ENCODE results near the gene TTC22.

The TTC22 gene

GRCh38 chr1:54819733-54820132 lies 18.6 kb upstream of the TTC22 start:
- H3K4me3 ChIP-seq (IDR thresholded peaks at IDR 0.05; ENCODE audit: insufficient read depth, low read depth, low read length), result no peak overlapping the region
- H3K36me3 ChIP-seq (ENCODE audit: insufficient read depth), result no peaks in the 10 kb centered on the region
- TF ChIP-seq, protein P1, sequence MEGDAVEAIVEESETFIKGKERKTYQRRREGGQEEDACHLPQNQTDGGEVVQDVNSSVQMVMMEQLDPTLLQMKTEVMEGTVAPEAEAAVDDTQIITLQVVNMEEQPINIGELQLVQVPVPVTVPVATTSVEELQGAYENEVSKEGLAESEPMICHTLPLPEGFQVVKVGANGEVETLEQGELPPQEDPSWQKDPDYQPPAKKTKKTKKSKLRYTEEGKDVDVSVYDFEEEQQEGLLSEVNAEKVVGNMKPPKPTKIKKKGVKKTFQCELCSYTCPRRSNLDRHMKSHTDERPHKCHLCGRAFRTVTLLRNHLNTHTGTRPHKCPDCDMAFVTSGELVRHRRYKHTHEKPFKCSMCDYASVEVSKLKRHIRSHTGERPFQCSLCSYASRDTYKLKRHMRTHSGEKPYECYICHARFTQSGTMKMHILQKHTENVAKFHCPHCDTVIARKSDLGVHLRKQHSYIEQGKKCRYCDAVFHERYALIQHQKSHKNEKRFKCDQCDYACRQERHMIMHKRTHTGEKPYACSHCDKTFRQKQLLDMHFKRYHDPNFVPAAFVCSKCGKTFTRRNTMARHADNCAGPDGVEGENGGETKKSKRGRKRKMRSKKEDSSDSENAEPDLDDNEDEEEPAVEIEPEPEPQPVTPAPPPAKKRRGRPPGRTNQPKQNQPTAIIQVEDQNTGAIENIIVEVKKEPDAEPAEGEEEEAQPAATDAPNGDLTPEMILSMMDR (conservative IDR thresholded peaks at IDR 0.05; ENCODE audit: low read depth, low read length), result no peak
- H3K27me3 ChIP-seq (ENCODE audit: insufficient read depth, low read depth), result no peaks in the 10 kb centered on the region
- no peak overlapping the region for H3K4me2 ChIP-seq
- H3K79me2 ChIP-seq (ENCODE audit: insufficient read depth, low read depth), result no peaks in the 10 kb centered on the region
- H4K20me1 ChIP-seq (ENCODE audit: insufficient read depth), result no peaks in the 10 kb centered on the region
- no peaks in the 10 kb centered on the region for H3K4me1 ChIP-seq (ENCODE audit: low read depth, poor library complexity, severe bottlenecking)
- H2AFZ ChIP-seq (ENCODE audit: low read depth), result no peak overlapping the region
- H3K9ac ChIP-seq, result no peak overlapping the region
- H3K27ac ChIP-seq, result no peak overlapping the region

DNA sequence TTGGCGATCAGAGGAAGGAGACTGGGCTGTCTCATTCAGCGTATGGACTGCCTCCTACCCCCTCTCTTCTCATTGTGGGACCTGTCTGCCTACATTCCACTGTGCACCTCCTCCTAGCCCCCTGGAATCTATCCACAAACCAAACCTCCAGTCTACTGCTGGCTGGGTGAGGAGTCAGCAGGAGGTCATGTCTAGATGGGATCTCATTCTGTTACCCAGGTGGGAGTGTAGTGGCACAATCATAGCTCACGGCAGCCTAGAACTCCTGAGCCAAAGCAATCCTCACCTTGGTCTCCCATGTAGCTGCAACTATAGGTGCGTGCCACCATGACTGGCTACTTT lies 18.0 kb upstream of the TTC22 start:
- no peak overlapping the region for H2AFZ ChIP-seq (ENCODE audit: low read depth)
- H4K20me1 ChIP-seq (ENCODE audit: insufficient read depth), result no peaks in the 10 kb centered on the region
- H3K9ac ChIP-seq, result no peak overlapping the region
- no peaks in the 10 kb centered on the region for H3K27me3 ChIP-seq (ENCODE audit: insufficient read depth, low read depth)
- H3K79me2 ChIP-seq (ENCODE audit: insufficient read depth, low read depth), result no peaks in the 10 kb centered on the region
- no peak overlapping the region for H3K4me3 ChIP-seq (IDR thresholded peaks at IDR 0.05; ENCODE audit: insufficient read depth, low read depth, low read length)
- no peak overlapping the region for H3K27ac ChIP-seq
- no peak overlapping the region for H3K4me2 ChIP-seq
- TF ChIP-seq, protein P1 (conservative IDR thresholded peaks at IDR 0.05; ENCODE audit: low read depth, low read length), result no peak
- no peaks in the 10 kb centered on the region for H3K36me3 ChIP-seq (ENCODE audit: insufficient read depth)
- no peaks in the 10 kb centered on the region for H3K4me1 ChIP-seq (ENCODE audit: low read depth, poor library complexity, severe bottlenecking)

DNA sequence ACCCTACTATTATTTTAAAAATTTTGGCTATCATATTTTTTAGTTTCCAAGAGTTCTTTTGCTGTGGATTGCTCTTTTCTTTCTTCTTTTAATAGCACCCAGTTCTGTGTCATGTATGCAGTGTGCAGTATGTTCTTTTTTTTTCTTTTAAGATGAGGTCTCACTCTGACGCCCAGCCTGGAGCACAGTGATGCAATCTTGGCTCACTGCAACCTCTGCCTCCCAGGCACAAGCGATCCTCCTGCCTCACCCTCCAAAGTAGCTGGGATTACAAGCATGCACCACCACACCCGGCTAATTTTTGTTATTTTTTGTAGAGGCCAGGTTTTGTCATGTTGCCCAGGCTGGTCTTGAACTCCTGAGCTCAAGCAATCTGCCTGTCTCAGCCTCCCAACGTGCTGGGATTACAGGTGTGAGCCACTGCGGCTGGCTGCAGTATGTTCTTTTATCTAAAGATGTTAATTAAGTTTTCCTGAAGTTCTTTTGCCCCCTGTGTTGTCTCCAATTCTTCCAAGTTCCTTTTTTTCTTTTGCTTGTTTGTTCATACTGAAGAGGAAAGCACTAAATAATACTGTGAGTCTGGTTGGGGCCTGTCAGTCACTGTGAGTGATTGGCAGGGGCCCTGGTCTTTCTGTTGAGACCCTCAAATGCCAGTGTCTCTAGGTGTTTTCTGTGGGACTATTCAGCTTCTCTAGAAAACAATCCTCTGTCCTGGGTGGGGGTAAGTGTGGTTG lies 17.5 kb upstream of the TTC22 start:
- Histone ChIP-seq H3K27me3 (ENCODE audit: insufficient read depth, low read depth) (no peaks in the 10 kb centered on the region), H3K4me2 (no peak overlapping the region), H4K20me1 (ENCODE audit: insufficient read depth) (no peaks in the 10 kb centered on the region), H2AFZ (ENCODE audit: low read depth) (no peak overlapping the region), H3K27ac (no peak overlapping the region), H3K36me3 (ENCODE audit: insufficient read depth) (no peaks in the 10 kb centered on the region), H3K9ac (no peak overlapping the region), H3K4me3 (IDR thresholded peaks at IDR 0.05; ENCODE audit: insufficient read depth, low read depth, low read length) (no peak overlapping the region), H3K4me1 (ENCODE audit: low read depth, poor library complexity, severe bottlenecking) (no peaks in the 10 kb centered on the region), H3K79me2 (ENCODE audit: insufficient read depth, low read depth) (no peaks in the 10 kb centered on the region)
- TF ChIP-seq, protein P1 (conservative IDR thresholded peaks at IDR 0.05; ENCODE audit: low read depth, low read length), result no peak

DNA sequence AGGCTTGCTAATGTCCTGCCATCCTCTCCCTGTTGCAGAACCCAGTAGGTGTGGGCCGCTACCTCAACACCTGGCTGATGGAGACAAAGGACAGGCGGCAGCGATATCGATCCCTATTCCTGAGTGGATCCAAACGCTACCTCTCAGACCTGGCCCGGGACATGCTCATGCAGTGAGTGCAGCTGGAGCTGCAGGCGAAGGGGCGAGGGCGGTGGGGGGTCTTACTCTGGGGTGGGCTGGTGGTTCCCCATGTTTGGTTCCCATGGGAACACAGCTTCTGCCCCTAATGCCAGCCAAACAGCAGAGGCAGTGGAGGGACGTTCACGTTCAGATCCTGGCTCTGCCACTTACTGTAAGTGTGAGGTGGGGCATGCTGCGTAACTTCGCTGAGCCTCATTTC lies 15.8 kb upstream of the TTC22 start:
- Histone ChIP-seq H3K4me3 (IDR thresholded peaks at IDR 0.05; ENCODE audit: insufficient read depth, low read depth, low read length) (no peak overlapping the region), H3K27ac (no peak overlapping the region), H3K79me2 (ENCODE audit: insufficient read depth, low read depth) (no peaks in the 10 kb centered on the region), H2AFZ (ENCODE audit: low read depth) (no peak overlapping the region), H3K36me3 (ENCODE audit: insufficient read depth) (no peaks in the 10 kb centered on the region), H3K4me2 (no peak overlapping the region), H3K4me1 (ENCODE audit: low read depth, poor library complexity, severe bottlenecking) (no peaks in the 10 kb centered on the region), H3K9ac (no peak overlapping the region), H3K27me3 (ENCODE audit: insufficient read depth, low read depth) (no peaks in the 10 kb centered on the region), H4K20me1 (ENCODE audit: insufficient read depth) (no peaks in the 10 kb centered on the region)
- TF ChIP-seq, protein P1 (conservative IDR thresholded peaks at IDR 0.05; ENCODE audit: low read depth, low read length), result no peak

Measured in KMS-11 (cell line).